NCI-H2107 treated with DMSO at 0.1 percent for 48 hours (cell line): ENCODE data around the gene ADARB2.

ENCODE experiments used
- DNase-seq: peaks from one replicate; lab custom pipeline; 2025; ENCODE audit not compliant: unreplicated experiment; lab: John Stamatoyannopoulos, UW

Gene ADARB2

GRCh38 chr10:1216574-1217236 lies 520.6 kb downstream of the ADARB2 start:
- DNase-seq = no peak

GRCh38 chr10:1215862-1216573 lies 521.3 kb downstream of the ADARB2 start:
- no peak for DNase-seq

GRCh38 chr10:1214882-1215540 lies 522.3 kb downstream of the ADARB2 start:
- no peak for DNase-seq

GRCh38 chr10:1214071-1214675 lies 523.2 kb downstream of the ADARB2 start:
- DNase-seq = no peak

GRCh38 chr10:1213252-1214070 lies 523.9 kb downstream of the ADARB2 start:
- DNase-seq = no peak

GRCh38 chr10:1212571-1213141 lies 524.7 kb downstream of the ADARB2 start:
- DNase-seq = no peak

- DNase-seq = no peak
These were observed 525.3 kb downstream of the ADARB2 start for GRCh38 chr10:1211844-1212570.

GRCh38 chr10:1210667-1211066 lies 526.7 kb downstream of the ADARB2 start:
- DNase-seq = no peak

- DNase-seq = no peak
These were observed 527.9 kb downstream of the ADARB2 start for GRCh38 chr10:1209355-1209979.

GRCh38 chr10:1208366-1209311 lies 528.7 kb downstream of the ADARB2 start:
- no peak for DNase-seq

- DNase-seq = no peak
These were observed 530.7 kb downstream of the ADARB2 start for GRCh38 chr10:1206601-1207000.

GRCh38 chr10:1206101-1206500 lies 531.2 kb downstream of the ADARB2 start:
- no peak for DNase-seq

- no peak for DNase-seq
These were observed 531.8 kb downstream of the ADARB2 start for GRCh38 chr10:1205450-1206030.

GRCh38 chr10:1204434-1205326 lies 532.6 kb downstream of the ADARB2 start:
- no peak for DNase-seq

GRCh38 chr10:1203704-1204103 lies 533.6 kb downstream of the ADARB2 start:
- DNase-seq = no peak

GRCh38 chr10:1203216-1203615 lies 534.1 kb downstream of the ADARB2 start:
- DNase-seq = no peak

GRCh38 chr10:1202343-1202742 lies 535.0 kb downstream of the ADARB2 start:
- DNase-seq = no peak
